Measurements from ENCODE around the gene OPRL1. TPM values are rescaled to one million over a fixed set of nuclear protein-coding genes. Genes with fewer than 3 reads are reported as not detected.

Gene OPRL1
- total and polyA plus RNA-seq, 2 of the 8 experiments (the other 6 are each of a cell fraction or from before 2014, with no cell fraction given), result 0.63 to 0.98 TPM

DNA sequence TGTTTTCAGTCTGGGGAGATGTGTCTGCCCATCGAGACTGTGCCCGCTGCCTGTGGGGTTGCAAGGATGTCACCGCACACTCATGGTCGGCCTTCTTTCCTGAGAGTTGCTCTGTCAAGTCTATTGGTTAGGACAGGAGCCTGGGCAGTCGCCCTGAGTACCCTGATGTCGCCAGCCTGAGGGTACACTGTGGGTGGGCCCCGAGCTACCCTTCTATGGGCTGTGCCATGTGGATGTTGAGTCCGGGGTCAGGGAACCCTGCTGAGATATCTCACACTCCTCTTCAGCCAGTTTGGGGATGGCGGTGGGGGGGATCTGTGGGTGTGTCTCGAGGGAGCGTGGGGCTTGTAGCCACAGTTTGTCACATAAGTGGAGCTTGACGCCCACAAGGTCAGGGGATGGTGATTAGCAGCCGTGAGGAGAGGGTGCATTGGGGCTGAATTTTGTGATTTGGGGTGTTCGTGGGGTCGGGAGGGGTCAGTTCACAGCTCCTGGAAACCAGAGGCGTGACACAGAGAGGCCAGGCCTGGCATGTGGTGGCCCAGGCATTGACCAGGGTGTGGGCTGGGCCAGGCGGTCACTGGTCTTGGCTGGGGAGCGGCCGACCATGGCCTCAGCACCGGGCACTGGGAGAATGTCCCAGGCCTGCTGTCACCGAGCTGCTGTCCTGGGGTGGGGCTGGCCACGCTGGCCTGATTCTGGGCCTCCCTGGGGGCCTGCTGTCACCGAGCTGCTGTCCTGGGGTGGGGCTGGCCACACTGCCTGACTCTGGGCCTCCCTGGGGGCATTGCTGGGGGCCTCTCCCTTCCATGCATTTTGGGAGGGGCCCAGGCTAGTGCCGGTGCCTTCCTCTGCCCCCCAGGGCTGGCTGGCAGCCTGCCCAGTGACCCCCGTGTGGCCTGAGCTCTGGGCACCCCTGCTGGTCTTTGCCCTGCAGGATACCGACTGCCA is 29.1 kb downstream of the OPRL1 start:
- Histone ChIP-seq H3K56ac (replicated peaks; ENCODE audit: insufficient read length, low read depth, low read length) (no peak overlapping the region), H3K4me3 (ENCODE audit: extremely low read depth in 1 of 4, insufficient read depth in 2 of 4, low read depth in 3 of 4, low read length in 4 of 4) (no peak overlapping the region), H3K9ac (replicated peaks in 1 of 4; ENCODE audit: extremely low read depth in 1 of 4, low read depth in 3 of 4, low read length in 3 of 4) (no peak overlapping the region; a peak in 2 of 7 replicates), H4K8ac (ENCODE audit: extremely low read depth, insufficient read depth, low read length) (no peak overlapping the region; the same call in 1 of the 2 replicates), H2BK120ac (replicated peaks; ENCODE audit: low read depth, low read length) (no peak overlapping the region), H3K27me3 (replicated peaks in 1 of 4; ENCODE audit: control insufficient read depth in 3 of 4, extremely low read depth in 1 of 4, insufficient read depth in 3 of 4, low read length in 3 of 4) (no peaks in the 10 kb centered on the region), H2BK12ac (ENCODE audit: low read depth, low read length) (no peak overlapping the region), H2AFZ (ENCODE audit: low read length) (no peak overlapping the region), H4K91ac (replicated peaks; ENCODE audit: insufficient read length, low read length) (no peak overlapping the region), H3K4me2 (ENCODE audit: insufficient read depth in 1 of 2, low read depth in 2 of 2, low read length in 2 of 2) (no peak overlapping the region), H3K9me3 (ENCODE audit: insufficient read depth in 2 of 2, low read depth in 1 of 2, low read length in 1 of 2) (no peaks in the 10 kb centered on the region), H4K20me1 (replicated peaks in 1 of 2; ENCODE audit: control insufficient read depth in 1 of 2, insufficient read depth in 2 of 2, low read length in 2 of 2) (peaks cover 3 to 4% of the 10 kb centered on the region in 2 experiments), H3K79me2 (ENCODE audit: control insufficient read depth in 1 of 2, insufficient read depth in 2 of 2, low read length in 2 of 2) (no peaks in the 10 kb centered on the region), H3K27ac (ENCODE audit: low read depth, low read length) (no peak overlapping the region), H3K79me1 (ENCODE audit: low read depth, low read length) (no peaks in the 10 kb centered on the region; the same call in 1 of the 2 replicates), H2BK15ac (ENCODE audit: low read length) (no peak overlapping the region), H3K4me1 (replicated peaks in 1 of 4; ENCODE audit: control insufficient read depth in 3 of 4, insufficient read depth in 4 of 4, low read length in 3 of 4) (peaks cover 0 to 2% (median under 1%) of the 10 kb centered on the region in 4 experiments; a peak in 2 of 7 replicates), H4K5ac (ENCODE audit: insufficient read length, low read depth, low read length) (no peak overlapping the region), H3K23ac (ENCODE audit: insufficient read length) (no peak overlapping the region), H2BK5ac (ENCODE audit: low read depth, low read length) (no peak overlapping the region), H3K36me3 (ENCODE audit: control insufficient read depth in 2 of 4, insufficient read depth in 4 of 4, low read length in 3 of 4) (no peaks in the 10 kb centered on the region), H3K4ac (replicated peaks; ENCODE audit: insufficient read length, low read depth, low read length) (no peak overlapping the region), H3K14ac (ENCODE audit: insufficient read length) (no peak overlapping the region), H3K18ac (ENCODE audit: extremely low read depth, low read length) (no peak overlapping the region), H2BK20ac (ENCODE audit: low read length) (no peak overlapping the region), H2AK5ac (ENCODE audit: low read depth, low read length) (no peak overlapping the region), H3K23me2 (ENCODE audit: low read depth, low read length) (no peaks in the 10 kb centered on the region)
- 84% methylated on average over 26 of the region's 26 CpGs; no CpG with 5 or more reads in 1 of the 2 experiments for WGBS, 2 experiments (ENCODE audit: extremely low coverage in 1 of 2, insufficient coverage in 1 of 2, insufficient read length in 1 of 2, insufficient replicate concordance in 2 of 2, low coverage in 1 of 2, low lambda C conversion rate in 2 of 2, missing lambda C conversion rate in 1 of 2)
- no peak for DNase-seq (ENCODE audit: low read depth in 1 of 2, low spot score in 2 of 2)
- CTCF ChIA-PET (ENCODE audit: partially characterized antibody), result interaction anchor here (0.8 to 6.4 kb wide), 5 partner anchors 8 to 35 kb away, joined by 3 to 59 read pairs (median 6); partner anchors contain the start of gene LKAAEAR1
- FAIRE-seq, result no peak
- POLR2A ChIA-PET (ENCODE audit: partially characterized antibody), result interaction anchor here (0.6 kb wide), 1 partner anchor 75 kb away, joined by 3 read pairs; no protein-coding TSS in a partner anchor
- no peak for TF ChIP-seq CBX8 (IDR thresholded peaks at IDR 0.05; ENCODE audit: borderline replicate concordance, low read depth, low read length)
- TF ChIP-seq PHF8 (conservative IDR thresholded peaks at IDR 0.05; ENCODE audit: low read depth, low read length), result no peak
- no peak for TF ChIP-seq HDAC6 (IDR thresholded peaks at IDR 0.05; ENCODE audit: low read depth, low read length)
